Endothelial cell (in vitro differentiated cells): ENCODE measurements around the gene OR52B6. TPM values are rescaled to one million over a fixed set of nuclear protein-coding genes. Genes with fewer than 3 reads are reported as not detected.
A peak's percentile ranks its signal among the peaks of the same experiment; 100 is the strongest.
"Not testable (repeated sequence)": the region's sequence is repeated elsewhere in the genome, so short reads cannot be mapped to it uniquely, and the experiment has no call there.

Experiments
- DNase-seq: peaks from one replicate; pipeline ENCODE4 v3.0.0; 2021; ENCODE audit warnings: low spot score
- H3K27ac Mint-ChIP-seq: one replicate; pipeline ENCODE4 v1.8.0; 2021; ENCODE audit warnings: mixed read lengths, inconsistent platforms; ENCODE audit not compliant: unreplicated experiment
- H3K27me3 Mint-ChIP-seq: one replicate; pipeline ENCODE4 v1.8.0; 2021; ENCODE audit warnings: mild to moderate bottlenecking, moderate library complexity, mixed read lengths, inconsistent platforms; ENCODE audit not compliant: unreplicated experiment
- H3K36me3 Mint-ChIP-seq: one replicate; pipeline ENCODE4 v1.8.0; 2021; ENCODE audit warnings: mild to moderate bottlenecking, low read depth, mixed read lengths, inconsistent platforms; ENCODE audit not compliant: unreplicated experiment
- H3K4me1 Mint-ChIP-seq: one replicate; pipeline ENCODE4 v1.8.0; 2021; ENCODE audit warnings: mild to moderate bottlenecking, mixed read lengths, inconsistent platforms; ENCODE audit not compliant: unreplicated experiment
- H3K4me3 Mint-ChIP-seq: one replicate; pipeline ENCODE4 v1.8.0; 2021; ENCODE audit warnings: mild to moderate bottlenecking, mixed read lengths, inconsistent platforms; ENCODE audit not compliant: unreplicated experiment
- H3K9me3 Mint-ChIP-seq: one replicate; pipeline ENCODE4 v1.8.0; 2021; ENCODE audit warnings: mixed read lengths, inconsistent platforms; ENCODE audit not compliant: unreplicated experiment
- total RNA-seq: library from RNA; stranded (reverse); fragmentation: NEBNext Ultra II Directional; extraction: Animal tissue kit (Norgen Biotek cat#: 25700); gene quantifications from one replicate; pipeline ENCODE4 v1.2.1, GENCODE V29; 2021; ENCODE audit not compliant: unreplicated experiment
- TF ChIP-seq, protein P1 (sequence below): fragments of 200-600 bp; sonication (generic); IDR thresholded peaks from one replicate; pipeline ENCODE4 v1.5.0; 2021; ENCODE audit warnings: antibody characterized with exemption; ENCODE audit not compliant: unreplicated experiment

The OR52B6 gene
- total RNA-seq, 1 donor from 2014 or later, result not detected

DNA sequence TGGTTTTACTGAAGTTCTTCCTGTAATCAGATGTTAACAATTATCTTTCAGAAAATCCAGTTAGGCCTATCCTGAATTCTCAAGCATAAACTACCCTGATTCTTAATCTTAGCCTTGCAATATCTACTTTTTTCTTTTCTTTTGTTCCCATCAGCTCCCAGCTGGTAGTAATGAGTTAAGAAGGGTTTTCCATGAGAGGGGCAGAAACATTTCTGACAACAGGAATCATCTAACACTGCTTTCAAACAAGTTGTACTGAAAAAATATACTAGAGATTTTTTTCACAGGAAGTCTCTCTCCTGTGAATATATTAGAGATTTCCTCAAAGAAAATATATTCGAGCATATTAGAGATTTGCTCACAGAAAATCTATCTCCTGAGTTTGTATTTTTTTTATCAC lies 12.5 kb downstream of the OR52B6 start:
- Mint-ChIP-seq H3K4me3 (no peak overlapping the region), H3K27me3 (peaks cover 2% of the 10 kb centered on the region), H3K9me3 (peaks cover 5% of the 10 kb centered on the region), H3K4me1 (peaks cover 18% of the 10 kb centered on the region), H3K36me3 (peaks cover 14% of the 10 kb centered on the region), H3K27ac (no peak overlapping the region)
- TF ChIP-seq, protein P1, sequence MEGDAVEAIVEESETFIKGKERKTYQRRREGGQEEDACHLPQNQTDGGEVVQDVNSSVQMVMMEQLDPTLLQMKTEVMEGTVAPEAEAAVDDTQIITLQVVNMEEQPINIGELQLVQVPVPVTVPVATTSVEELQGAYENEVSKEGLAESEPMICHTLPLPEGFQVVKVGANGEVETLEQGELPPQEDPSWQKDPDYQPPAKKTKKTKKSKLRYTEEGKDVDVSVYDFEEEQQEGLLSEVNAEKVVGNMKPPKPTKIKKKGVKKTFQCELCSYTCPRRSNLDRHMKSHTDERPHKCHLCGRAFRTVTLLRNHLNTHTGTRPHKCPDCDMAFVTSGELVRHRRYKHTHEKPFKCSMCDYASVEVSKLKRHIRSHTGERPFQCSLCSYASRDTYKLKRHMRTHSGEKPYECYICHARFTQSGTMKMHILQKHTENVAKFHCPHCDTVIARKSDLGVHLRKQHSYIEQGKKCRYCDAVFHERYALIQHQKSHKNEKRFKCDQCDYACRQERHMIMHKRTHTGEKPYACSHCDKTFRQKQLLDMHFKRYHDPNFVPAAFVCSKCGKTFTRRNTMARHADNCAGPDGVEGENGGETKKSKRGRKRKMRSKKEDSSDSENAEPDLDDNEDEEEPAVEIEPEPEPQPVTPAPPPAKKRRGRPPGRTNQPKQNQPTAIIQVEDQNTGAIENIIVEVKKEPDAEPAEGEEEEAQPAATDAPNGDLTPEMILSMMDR, result no peak
- DNase-seq, result no peak

DNA sequence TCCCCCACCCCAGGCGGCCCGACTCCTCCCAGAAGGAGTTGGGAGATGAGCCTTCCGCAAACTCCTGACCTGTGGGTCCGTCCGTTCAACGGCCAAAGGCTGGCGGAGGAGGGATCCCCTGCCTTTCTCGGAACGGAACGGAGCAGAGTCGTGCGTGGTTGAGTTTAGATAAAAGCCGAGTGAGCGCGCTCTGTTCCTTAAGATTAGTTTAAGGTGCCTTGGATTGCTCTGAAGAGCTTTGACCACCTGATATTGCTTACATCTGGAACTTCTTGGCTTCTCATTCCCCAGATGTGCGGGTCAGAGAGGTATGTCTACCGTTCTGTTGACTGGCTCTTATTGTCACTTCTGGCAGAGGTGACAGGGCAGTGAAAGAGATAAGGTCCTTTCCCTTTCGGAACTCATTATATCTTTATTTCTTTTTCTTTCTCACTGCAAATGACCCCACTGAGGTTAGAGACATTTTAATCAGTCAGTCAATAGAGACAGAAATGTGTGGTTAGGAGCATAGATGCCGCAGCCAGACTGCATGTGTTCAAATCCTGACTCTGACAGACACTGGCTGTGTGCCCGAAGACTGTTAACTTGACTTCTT lies 16.0 kb downstream of the OR52B6 start, which contains the start of gene TRIM6:
Gene TRIM6 (plus strand): TSS at position 31 of the 595 bp plus-strand sequence. CDS start 261 bp downstream, at position 292.
- H3K4me1 Mint-ChIP-seq, result peaks cover 20% of the 10 kb centered on the region
- DNase-seq, result peak; percentile 47
- peaks cover 2% of the 10 kb centered on the region for H3K27me3 Mint-ChIP-seq
- TF ChIP-seq, protein P1, result no peak
- H3K27ac Mint-ChIP-seq, result peak within 1 kb of the TSS; percentile 81
- no peaks in the 10 kb centered on the region for H3K9me3 Mint-ChIP-seq
- peak within 1 kb of the TSS; percentile 92 for H3K4me3 Mint-ChIP-seq
- no peaks in the 10 kb centered on the region for H3K36me3 Mint-ChIP-seq

DNA sequence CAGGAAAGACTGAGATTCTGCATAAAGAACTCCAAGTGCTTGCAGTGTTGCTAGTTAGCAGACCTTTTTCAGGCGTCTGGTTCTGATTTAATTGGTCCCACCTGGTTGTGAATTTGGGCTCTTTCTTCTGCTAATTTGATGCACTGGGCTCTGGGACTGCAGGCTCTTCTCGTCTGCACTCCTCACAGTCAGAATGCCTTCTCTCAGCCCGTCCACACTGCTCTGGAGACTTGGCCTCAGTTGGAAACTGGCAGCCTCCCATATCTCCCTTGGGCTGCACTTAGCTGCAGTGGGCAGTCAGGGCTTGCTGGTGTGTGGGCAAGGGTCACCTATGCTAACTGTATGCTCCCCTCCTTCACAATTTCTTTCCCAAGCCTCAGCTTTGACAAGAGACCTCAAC lies 17.3 kb downstream of the OR52B6 start:
- peaks cover 20% of the 10 kb centered on the region for H3K4me1 Mint-ChIP-seq
- H3K27ac Mint-ChIP-seq, result no peak overlapping the region
- no peak for DNase-seq
- TF ChIP-seq, protein P1, result no peak
- peaks cover 2% of the 10 kb centered on the region for H3K27me3 Mint-ChIP-seq
- no peaks in the 10 kb centered on the region for H3K9me3 Mint-ChIP-seq
- H3K36me3 Mint-ChIP-seq, result no peaks in the 10 kb centered on the region
- H3K4me3 Mint-ChIP-seq, result no peak overlapping the region

DNA sequence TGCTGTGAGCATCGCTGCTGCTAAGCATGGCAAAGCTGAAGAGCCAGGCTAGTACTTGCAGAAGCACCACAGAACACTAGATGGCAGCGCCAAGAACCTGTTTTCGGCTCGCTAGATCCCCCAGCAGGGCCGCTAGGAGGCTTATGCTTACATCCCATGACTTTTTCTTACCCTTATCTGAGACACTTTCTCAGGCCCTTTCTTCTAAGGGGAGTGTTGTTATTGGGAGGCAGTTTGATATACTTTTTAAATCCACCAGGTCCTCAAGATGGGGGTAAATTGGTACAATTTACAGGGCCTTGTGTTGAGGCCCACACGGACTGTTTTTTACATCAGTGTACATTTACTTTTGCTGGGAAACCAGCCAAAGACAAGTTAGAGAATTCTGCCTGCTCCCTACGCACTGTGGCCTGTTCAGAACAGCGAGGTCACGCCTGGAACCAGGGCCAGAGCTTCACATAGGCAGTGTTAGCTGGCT lies 19.7 kb downstream of the OR52B6 start:
- H3K27me3 Mint-ChIP-seq, result peaks cover 5% of the 10 kb centered on the region
- no peak overlapping the region for H3K27ac Mint-ChIP-seq
- H3K9me3 Mint-ChIP-seq, result no peaks in the 10 kb centered on the region
- no peak overlapping the region for H3K4me3 Mint-ChIP-seq
- TF ChIP-seq, protein P1, result peak; percentile 30
- peak; percentile 66 for DNase-seq
- H3K36me3 Mint-ChIP-seq, result peaks cover 16% of the 10 kb centered on the region
- peaks cover 19% of the 10 kb centered on the region for H3K4me1 Mint-ChIP-seq

DNA sequence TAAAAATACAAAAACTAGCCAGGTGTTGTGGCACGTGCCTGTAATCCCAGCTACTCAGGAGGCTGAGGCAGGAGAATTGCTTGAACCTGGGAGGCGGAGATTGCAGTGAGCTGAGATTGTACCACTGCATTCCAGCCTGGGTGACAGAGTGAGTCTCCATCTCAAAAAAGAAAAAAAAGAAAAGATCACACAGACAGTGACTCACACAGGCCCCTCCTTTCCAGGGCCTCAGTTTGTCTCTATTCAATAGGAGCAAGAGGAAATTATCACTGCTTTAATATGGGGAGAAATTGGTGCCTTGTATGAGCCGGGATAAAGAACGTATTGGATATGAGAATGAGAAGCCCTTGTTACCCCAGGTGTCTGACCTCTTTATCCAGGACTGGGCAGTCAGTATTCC lies 22.1 kb downstream of the OR52B6 start:
- H3K4me1 Mint-ChIP-seq, DNase-seq, H3K27me3 Mint-ChIP-seq, H3K9me3 Mint-ChIP-seq, H3K4me3 Mint-ChIP-seq, H3K27ac Mint-ChIP-seq: not testable (repeated sequence)
- peaks cover 28% of the 10 kb centered on the region for H3K36me3 Mint-ChIP-seq
